Left lung (tissue), 10 donors: Measurements from ENCODE around the gene PTDSS2. TPM values are rescaled to one million over a fixed set of nuclear protein-coding genes. Genes with fewer than 3 reads are reported as not detected.

ENCODE experiments used
- ATAC-seq: fragments of 200-7000 bp; cut with Tn5 transposase; one replicate; pipeline ENCODE4 v1.9.1; 2020; ENCODE audit warnings: moderate library complexity
- DNase-seq, 4 donors: peaks; one replicate each; pipeline ENCODE4 v3.0.0-alpha.2; 2013 to 2020
- H3K27ac ChIP-seq, 2 donors: fragments of 200-600 bp; sonication (generic) in 1 of 2; one replicate each; pipeline versions ENCODE4 v1.5.0 to v1.8.0; 2020 to 2021
- H3K27me3 ChIP-seq, 2 donors: fragments of 200-600 bp; sonication (generic) in 1 of 2; one replicate each; pipeline versions ENCODE4 v1.5.0 to v1.8.0; 2020 to 2021
- H3K36me3 ChIP-seq, 2 donors: fragments of 200-600 bp; sonication (generic) in 1 of 2; one replicate each; pipeline versions ENCODE4 v1.5.0 to v1.8.0; 2020 to 2021
- H3K4me1 ChIP-seq, 2 donors: fragments of 200-600 bp; one replicate each; pipeline ENCODE4 v1.8.0; 2021
- H3K4me3 ChIP-seq, 2 donors: fragments of 200-600 bp; sonication (generic) in 1 of 2; one replicate each; pipeline versions ENCODE4 v1.5.0 to v1.8.0; 2020 to 2021; ENCODE audit warnings: mild to moderate bottlenecking in 1 of 2
- H3K9me3 ChIP-seq, 2 donors: fragments of 200-600 bp; sonication (generic) in 1 of 2; one replicate each; pipeline versions ENCODE4 v1.5.0 to v1.8.0; 2020 to 2021
- intact Hi-C, 2 donors: fragments of 100-400 bp; cut with DNase I; formaldehyde crosslinking; loops; one replicate each; pipeline versions ENCODE4 v1.11.2 to v1.14.2; 2022
- polyA plus RNA-seq, 6 donors: library from polyadenylated mRNA; unstranded; fragments of 120-200 nt; gene quantifications; one replicate each; pipeline ENCODE4 v1.2.1, GENCODE V29; 2013; ENCODE audit not compliant: insufficient read length in 6 of 6
- total RNA-seq, 2 donors: library from RNA; stranded (reverse); fragmentation: NEBNext Ultra II Directional; extraction: Animal tissue kit (Norgen Biotek cat#: 25700); gene quantifications; one replicate each; pipeline ENCODE4 v1.2.1, GENCODE V29; 2021
- TF ChIP-seq, protein P1 (sequence below), 2 donors: fragments of 200-600 bp; sonication (generic) in 1 of 2; IDR thresholded peaks; one replicate each; pipeline versions ENCODE4 v1.5.0 to v1.8.0; 2021; ENCODE audit warnings: antibody characterized with exemption in 2 of 2
- donor health status: DM: no; HTN: yes; CAD: no.
- donor health status: DM: no; HTN: no; CAD: no.

The PTDSS2 gene
- total and polyA plus RNA-seq, 8 donors, result 21.5 to 30.3 (median 25.7) TPM

DNA sequence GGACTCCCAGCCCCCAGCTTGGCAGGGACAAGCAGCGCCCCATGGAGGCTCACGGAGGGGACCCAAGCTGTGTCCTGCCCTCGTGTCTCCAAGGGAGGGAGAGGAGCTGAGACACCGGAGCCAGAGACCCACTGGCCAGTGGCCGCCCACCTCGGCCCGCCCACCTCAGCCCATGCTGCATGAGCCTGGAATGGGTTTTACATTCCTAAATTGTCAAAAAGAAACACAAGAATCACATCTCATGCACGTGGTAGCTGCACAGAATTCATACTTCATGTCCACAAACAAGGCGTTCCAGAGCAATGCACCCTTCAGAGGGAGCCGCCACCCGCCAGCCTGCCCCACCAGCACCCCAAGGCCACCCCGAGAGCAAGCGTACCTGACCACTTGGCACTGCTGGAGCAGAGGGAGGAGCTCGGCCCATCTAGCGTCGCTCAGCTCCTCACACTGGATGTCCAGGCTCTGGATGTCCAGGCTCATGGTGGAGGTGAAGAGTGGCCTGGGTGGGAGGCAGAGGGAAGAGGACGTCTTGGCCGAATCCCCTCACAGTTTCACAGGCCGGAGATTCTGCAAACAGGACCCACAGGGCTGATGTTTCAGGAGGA lies 51.7 kb downstream of the PTDSS2 start:
- H3K36me3 ChIP-seq, result peaks cover 0 to 54% of the 10 kb centered on the region in 2 donors
- no peak overlapping the region for H3K27ac ChIP-seq
- TF ChIP-seq, protein P1, sequence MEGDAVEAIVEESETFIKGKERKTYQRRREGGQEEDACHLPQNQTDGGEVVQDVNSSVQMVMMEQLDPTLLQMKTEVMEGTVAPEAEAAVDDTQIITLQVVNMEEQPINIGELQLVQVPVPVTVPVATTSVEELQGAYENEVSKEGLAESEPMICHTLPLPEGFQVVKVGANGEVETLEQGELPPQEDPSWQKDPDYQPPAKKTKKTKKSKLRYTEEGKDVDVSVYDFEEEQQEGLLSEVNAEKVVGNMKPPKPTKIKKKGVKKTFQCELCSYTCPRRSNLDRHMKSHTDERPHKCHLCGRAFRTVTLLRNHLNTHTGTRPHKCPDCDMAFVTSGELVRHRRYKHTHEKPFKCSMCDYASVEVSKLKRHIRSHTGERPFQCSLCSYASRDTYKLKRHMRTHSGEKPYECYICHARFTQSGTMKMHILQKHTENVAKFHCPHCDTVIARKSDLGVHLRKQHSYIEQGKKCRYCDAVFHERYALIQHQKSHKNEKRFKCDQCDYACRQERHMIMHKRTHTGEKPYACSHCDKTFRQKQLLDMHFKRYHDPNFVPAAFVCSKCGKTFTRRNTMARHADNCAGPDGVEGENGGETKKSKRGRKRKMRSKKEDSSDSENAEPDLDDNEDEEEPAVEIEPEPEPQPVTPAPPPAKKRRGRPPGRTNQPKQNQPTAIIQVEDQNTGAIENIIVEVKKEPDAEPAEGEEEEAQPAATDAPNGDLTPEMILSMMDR (IDR thresholded peaks at IDR 0.05), result no peak
- no peak for ATAC-seq
- no peak for DNase-seq
- H3K27me3 ChIP-seq, result no peaks in the 10 kb centered on the region
- H3K4me3 ChIP-seq, result no peak overlapping the region
- intact Hi-C loops, result no loop called here
- H3K9me3 ChIP-seq, result no peaks in the 10 kb centered on the region
- peaks cover 25 to 45% of the 10 kb centered on the region in 2 donors for H3K4me1 ChIP-seq

- peaks cover 0 to 47% of the 10 kb centered on the region in 2 donors for H3K36me3 ChIP-seq
- TF ChIP-seq, protein P1 (IDR thresholded peaks at IDR 0.05), result no peak
- peak overlapping the region in 1 of 2 donors; percentile 86 for H3K4me3 ChIP-seq
- ATAC-seq (no peak), DNase-seq (no peak)
- H3K27me3 ChIP-seq, result no peaks in the 10 kb centered on the region
- H3K4me1 ChIP-seq, result peaks cover 25 to 47% of the 10 kb centered on the region in 2 donors
- intact Hi-C loops, result no loop called here
- no peaks in the 10 kb centered on the region for H3K9me3 ChIP-seq
- H3K27ac ChIP-seq, result peak overlapping the region in 1 of 2 donors; percentile 100
These were observed 52.5 kb downstream of the PTDSS2 start for GRCh38 chr11:502288-503178.

- Histone ChIP-seq H3K36me3 (peaks cover 0 to 42% of the 10 kb centered on the region in 2 donors), H3K4me3 (peak overlapping the region; percentile 42 to 86), H3K4me1 (peaks cover 32 to 54% of the 10 kb centered on the region in 2 donors), H3K27me3 (no peaks in the 10 kb centered on the region), H3K9me3 (no peaks in the 10 kb centered on the region), H3K27ac (peak overlapping the region; percentile 64 to 100)
- intact Hi-C loops, result no loop called here
- TF ChIP-seq, protein P1 (IDR thresholded peaks at IDR 0.05), result no peak
- no peak for ATAC-seq
- peak in 2 of 4 donors; percentile 83 to 88 for DNase-seq
These were observed 53.3 kb downstream of the PTDSS2 start for GRCh38 chr11:503179-503981.

DNA sequence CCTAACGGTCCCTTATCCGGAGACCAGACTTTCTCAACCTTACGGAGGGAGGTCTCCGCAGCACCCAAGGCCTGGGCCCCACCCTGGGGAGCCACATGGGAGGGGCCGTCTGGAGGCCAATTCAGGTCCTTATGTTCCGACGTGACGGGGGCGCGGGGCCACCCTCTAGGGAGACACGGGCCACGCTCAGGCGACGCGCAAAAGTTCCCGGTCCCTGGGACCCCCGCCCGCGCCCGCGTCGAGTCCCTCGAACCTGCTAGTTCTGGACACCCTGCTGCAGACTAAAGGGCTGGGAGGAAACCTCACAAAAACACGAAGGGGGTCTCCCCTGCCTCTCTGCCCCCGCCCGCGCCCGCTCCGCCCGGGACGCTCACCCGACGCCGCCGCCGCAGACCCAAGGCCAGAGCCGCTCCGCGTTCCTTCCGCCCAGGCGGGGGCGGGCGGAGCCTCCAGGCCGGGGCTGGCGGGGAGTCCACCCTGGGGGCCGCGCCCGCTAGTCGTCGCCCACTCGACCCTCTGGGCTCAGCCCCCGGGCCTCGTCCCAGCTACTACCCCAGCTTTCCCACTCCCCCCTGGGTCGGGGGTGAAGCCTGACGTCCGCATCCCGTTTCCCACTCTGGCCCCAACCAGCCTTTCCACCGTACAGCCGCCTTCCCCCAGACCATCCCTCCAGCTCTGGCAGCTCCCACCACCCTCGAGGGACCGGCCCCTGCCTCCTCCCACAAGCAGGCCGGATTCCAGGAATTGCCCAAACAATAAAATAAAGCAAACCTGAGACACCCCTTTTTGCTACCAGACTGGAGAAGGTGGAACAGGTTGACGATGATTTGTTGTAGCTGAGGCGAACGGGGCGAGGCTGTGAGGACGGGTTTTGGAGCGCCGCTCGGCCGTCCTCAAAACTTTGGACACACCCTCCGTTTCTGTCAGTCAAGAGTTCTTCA lies 54.2 kb downstream of the PTDSS2 start:
- peak overlapping the region; percentile 64 to 100 for H3K27ac ChIP-seq
- intact Hi-C loops, result no loop called here
- TF ChIP-seq, protein P1 (IDR thresholded peaks at IDR 0.05), result no peak
- no peaks in the 10 kb centered on the region for H3K27me3 ChIP-seq
- H3K9me3 ChIP-seq, result no peaks in the 10 kb centered on the region
- peaks cover 0 to 40% of the 10 kb centered on the region in 2 donors for H3K36me3 ChIP-seq
- H3K4me3 ChIP-seq, result peak overlapping the region; percentile 42 to 86
- H3K4me1 ChIP-seq, result peaks cover 32 to 54% of the 10 kb centered on the region in 2 donors
- DNase-seq (peak in 2 of 4 donors; percentile 48 to 90), ATAC-seq (peak; percentile 3)
